ENCODE results near the gene TTC9B.

The TTC9B gene

DNA sequence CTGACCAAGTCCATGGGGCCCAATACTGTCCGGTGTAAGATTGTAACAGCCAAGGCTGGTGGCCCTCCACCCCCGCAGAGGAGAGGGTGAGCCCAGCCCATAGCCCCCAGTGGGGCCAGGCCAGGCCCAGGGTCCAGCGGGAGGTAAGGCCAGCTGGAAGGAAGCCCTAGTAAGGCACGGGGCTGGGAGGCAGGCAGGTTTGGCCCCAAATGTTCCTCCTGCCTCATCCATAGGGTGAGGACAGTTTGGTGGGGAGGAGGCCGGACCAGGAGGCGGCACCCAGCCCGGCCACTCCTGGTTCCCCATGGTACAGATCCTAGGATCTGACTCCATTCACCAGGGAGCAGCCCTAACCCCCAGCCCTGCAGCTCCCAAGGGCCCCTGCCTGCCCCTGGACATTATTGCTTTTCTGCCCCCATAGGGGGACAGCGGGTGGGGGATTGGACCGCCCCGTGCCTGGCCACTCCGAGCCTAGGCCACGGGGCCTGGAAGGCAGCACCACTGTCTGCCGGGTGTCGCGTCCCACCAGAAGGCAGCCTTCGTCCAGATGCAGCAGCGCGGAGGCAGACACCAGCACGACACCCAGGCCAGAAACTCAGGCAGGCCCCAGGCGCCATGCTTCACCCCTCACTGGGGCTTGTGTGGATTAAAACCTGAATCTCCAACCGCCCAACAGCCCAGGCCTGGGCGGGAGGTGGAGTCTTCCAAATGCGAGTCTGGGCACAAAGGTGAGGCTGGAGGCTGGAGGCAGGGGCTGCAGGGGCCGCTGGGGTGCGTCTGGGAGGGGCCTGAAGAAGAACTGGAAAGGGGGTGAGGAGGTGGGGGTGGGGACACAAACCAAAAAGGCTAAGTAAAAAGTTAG, 15.0 kb upstream of the TTC9B start:
- TF ChIP-seq POLR2A (IDR thresholded peaks at IDR 0.05; ENCODE audit: low read length) (no peak), GATA1 (IDR thresholded peaks at IDR 0.05; ENCODE audit: low read depth, low read length) (no peak)
- DNase-seq, result no peak

DNA sequence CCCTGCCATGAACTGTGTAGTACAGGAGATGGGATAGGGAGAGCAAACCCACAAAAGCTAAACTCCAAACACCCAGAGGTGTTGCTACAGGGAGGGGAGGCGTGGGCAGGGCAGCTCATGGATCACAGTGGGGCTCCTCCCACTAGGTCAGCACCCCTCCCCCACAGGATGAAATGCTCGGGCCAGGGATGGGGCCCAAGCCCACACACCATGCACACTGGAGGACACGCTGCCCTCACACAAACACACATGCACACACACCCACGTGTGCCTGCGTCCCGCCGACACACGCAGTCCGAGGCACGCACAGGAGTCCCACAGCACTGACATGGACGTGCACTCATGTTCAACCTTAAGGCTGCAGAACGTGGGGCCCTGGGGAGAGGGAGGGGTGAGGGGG, 14.3 kb upstream of the TTC9B start:
- TF ChIP-seq GATA1 (IDR thresholded peaks at IDR 0.05; ENCODE audit: low read depth, low read length) (no peak), POLR2A (IDR thresholded peaks at IDR 0.05; ENCODE audit: low read length) (no peak)
- no peak for DNase-seq

DNA sequence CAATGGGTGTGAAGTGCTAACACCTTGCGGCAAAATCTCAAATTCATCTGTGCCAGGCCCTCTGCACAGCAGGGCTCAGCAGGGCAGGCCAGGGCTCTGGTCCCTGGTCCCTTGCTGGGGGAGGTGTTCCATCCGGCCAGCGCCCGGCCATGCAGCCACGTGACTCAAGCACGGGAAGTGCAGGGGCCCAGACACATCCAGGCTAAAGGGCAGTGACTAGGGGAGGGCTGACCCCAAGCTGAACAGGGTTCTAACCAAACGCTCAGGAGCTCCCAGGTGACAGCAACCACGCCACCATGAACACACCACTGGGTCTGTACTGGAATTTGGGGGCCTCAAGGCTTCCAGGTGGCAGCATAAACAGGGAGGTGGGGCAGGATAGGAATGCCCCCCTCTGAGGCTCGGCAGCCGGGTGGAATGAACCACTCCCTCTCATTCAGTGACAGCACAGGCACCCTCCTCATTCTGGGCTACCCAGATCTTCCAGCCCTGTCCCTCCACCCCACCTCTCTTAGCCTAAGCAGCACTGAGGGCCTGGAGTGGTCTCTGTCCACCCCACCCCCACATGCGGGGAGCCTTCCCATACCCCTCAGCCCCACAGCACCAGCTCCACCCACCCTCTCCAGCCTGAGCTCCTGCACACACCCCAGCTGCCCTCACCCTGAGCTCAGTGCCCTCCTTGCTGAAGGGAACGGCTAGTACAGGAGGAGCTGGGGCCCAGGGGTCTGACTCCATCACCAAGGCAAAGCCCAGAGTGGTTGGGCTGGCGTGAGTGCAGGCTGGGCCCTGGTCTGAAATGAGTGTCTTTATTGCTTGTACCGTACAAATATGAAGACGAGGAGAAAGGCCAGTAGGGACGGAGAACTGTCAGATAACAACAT, 13.6 kb upstream of the TTC9B start:
- DNase-seq, result no peak

DNA sequence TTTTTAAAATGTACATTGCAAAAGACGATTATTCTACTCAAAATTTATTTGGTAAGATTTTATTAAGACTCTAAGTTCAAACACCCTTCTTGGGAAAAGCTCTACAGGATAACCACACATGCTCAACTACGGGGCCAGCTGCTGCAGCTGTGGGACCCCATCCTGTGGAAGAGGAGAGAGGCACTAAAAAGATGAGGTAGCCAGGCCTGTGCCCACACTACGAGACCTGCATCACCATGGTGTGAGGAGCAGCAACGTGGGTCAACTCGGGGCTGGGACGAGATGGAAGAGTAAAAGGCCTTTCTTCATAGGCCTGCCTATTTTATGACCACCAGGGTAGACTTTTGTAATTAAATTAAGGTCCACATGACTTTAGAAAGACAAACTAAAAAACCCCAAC, 12.9 kb upstream of the TTC9B start:
- TF ChIP-seq POLR2A (IDR thresholded peaks at IDR 0.05; ENCODE audit: low read length) (no peak), GATA1 (IDR thresholded peaks at IDR 0.05; ENCODE audit: low read depth, low read length) (no peak)
- DNase-seq, result no peak

More for the DNA sequence above, 13.6 kb upstream of the TTC9B start:
- TF ChIP-seq GATA1 (IDR thresholded peaks at IDR 0.05; ENCODE audit: low read depth, low read length) (no peak), POLR2A (IDR thresholded peaks at IDR 0.05; ENCODE audit: low read length) (no peak)

DNA sequence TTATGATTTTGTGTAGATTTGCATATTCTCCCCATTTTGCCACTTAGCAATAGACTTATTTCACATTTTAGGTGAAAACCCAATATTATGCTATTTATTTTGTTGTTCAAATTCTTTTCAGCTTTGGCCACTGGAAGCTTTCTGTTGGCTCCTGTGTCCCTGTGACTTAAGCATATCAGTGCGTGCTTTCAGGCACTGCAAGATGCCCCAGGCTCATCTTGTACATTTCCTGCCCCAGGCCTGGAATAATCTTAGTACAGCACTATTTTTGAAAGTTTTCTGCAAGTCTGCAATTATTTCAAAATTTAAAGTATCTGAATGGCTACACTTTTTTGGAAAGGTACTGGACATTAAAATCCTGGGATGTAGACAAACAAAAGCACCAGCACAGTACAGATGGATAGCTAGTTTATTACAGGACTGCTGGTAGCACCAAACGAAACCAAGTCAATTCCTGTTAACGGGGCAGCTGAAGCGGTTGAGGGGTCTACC, 11.8 kb upstream of the TTC9B start:
- no peak for DNase-seq
- TF ChIP-seq GATA1 (IDR thresholded peaks at IDR 0.05; ENCODE audit: low read depth, low read length) (no peak), POLR2A (IDR thresholded peaks at IDR 0.05; ENCODE audit: low read length) (no peak)

DNA sequence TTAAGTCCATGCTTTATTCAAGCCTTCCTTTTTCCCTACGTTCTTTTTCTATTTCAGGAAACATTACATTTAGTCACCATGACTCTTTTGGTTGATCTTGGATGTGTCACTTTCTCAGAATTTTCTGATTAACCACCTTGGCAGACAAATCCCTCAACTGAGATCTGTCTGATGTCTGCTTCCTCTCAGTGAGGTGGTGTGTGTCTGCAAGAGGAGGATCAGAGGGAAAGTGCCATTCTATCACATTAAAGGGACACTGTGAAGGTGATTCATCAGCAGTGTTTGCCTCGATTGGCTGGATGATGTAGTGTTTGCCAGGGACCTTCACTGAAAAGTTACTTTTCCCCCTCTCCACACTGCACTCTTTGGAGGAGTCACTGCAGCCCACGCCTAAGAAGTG, 11.3 kb upstream of the TTC9B start:
- no peak for DNase-seq
- no peak for TF ChIP-seq POLR2A (IDR thresholded peaks at IDR 0.05; ENCODE audit: low read length)
- no peak for TF ChIP-seq GATA1 (IDR thresholded peaks at IDR 0.05; ENCODE audit: low read depth, low read length)

DNA sequence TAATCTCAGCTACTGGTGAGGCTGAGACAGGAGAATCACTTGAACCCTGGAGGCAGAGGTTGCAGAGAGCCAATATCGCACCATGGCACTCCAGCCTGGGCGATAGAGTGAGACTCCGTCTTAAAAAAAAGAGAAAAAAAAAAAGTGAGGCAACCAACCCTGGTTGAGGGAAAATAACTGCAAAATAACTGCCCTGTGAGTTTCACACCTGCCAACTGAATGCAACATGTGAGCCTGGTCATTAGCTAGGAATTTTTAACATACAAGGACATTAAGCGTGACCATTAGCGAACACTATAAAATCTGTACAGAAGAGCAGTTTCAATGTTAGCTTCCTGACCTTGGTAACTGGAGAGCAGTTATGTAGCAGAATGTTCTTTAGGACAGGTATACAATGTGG, 10.7 kb upstream of the TTC9B start:
- TF ChIP-seq GATA1 (IDR thresholded peaks at IDR 0.05; ENCODE audit: low read depth, low read length), result no peak
- TF ChIP-seq POLR2A (IDR thresholded peaks at IDR 0.05; ENCODE audit: low read length), result no peak
- no peak for DNase-seq

DNA sequence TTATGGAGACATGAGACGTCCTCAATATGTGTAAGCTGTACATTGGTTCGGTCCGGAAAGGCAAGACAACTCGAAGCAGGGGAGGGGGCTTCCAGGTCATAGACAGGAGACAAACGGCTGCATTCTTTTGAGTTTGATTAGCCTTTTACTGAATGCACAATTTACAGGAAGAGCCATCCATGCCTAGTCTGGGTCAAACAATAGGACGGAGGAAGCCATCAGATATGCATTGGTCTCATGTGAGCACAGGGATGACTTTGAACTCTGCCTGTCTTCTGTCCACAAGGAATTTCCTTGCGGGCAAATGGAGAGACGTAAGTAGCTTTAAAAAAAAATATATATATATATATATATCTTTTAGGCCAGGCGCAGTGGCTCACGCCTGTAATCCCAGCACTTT, 10.2 kb upstream of the TTC9B start:
- no peak for DNase-seq

DNA sequence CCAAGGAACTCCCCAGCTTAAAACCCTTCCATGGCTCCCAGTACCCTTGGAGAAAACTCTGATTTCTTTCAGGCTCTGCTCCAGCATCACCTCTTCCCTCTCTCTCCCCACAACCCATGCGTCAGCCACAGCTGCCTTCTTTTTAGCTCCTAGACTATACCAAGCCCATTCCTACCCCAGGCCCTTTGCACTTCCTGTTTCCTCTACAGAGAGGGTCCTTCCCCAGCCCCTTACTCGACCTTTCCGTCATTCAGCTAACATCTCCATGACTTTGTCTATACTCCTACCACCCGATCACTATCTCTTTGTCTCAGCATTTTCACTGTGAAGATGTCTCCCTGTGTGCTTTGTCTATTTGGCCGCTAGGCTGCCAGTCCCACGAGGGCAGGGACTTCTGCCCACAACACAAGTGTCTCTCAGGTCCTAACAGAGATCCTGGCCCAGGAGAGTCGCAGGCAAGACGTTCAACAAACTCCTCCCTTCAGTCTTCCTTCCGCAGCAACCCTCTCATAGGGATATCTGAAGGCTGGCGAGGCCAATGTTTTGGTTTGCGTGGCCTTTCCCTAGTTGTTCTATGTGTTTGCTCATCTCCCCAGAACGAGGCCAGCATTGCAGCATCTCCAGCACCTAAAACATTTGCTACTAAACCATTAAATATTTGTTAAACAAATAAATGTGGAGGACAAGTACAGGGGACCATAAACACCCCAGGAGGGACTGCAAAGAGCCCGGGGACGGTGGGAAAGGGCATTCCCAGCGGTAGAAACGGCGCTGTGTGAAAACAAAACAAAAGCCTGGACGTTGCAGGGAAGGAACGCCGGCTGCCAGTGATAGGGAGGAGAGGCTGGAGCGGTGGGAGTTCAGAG, 7.5 kb upstream of the TTC9B start:
- no peak for DNase-seq
- TF ChIP-seq GATA1 (IDR thresholded peaks at IDR 0.05; ENCODE audit: low read depth, low read length), result no peak
- no peak for TF ChIP-seq POLR2A (IDR thresholded peaks at IDR 0.05; ENCODE audit: low read length)

More for the DNA sequence above, 10.2 kb upstream of the TTC9B start:
- TF ChIP-seq POLR2A (IDR thresholded peaks at IDR 0.05; ENCODE audit: low read length) (no peak), GATA1 (IDR thresholded peaks at IDR 0.05; ENCODE audit: low read depth, low read length) (no peak)

DNA sequence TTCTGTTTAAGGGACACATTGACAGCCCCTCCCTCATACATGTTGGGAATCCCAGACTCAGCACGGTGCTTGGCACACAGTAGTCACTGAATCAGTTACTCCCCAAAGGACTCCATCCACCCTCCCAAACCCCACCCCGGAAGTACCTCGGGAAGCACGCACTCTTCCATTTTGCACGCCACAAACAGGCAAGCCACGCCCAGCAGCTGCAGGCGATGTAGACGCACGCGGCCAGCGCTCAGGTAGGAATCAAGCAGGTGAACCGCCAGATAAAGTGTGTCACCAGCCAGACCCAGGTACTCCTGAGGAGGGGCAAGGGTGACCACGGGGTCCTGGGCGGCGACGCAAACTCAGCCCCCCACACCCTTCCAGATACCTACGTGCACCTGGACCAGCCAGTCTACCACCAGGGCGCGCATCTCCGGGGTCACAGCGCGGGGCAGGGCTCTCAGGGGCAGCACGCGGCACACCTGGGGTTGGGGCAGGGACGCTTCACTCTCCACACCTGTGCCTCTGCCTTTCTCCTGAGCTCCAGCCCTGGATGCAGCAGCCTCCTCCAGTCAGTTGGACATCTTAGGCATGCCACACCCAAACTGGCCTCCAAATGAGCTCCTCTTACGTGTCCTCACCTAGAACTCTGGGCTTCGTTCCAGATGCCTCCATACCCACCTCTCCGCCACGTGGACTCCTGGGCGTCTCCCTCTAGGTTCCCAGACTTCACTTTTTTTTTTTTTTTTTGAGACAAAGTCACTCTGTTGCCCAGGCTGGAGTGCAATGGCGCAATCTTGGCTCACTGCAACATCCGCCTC, 6.4 kb upstream of the TTC9B start:
- no peak for DNase-seq
- TF ChIP-seq POLR2A (IDR thresholded peaks at IDR 0.05; ENCODE audit: low read length) (no peak), GATA1 (IDR thresholded peaks at IDR 0.05; ENCODE audit: low read depth, low read length) (no peak)

DNA sequence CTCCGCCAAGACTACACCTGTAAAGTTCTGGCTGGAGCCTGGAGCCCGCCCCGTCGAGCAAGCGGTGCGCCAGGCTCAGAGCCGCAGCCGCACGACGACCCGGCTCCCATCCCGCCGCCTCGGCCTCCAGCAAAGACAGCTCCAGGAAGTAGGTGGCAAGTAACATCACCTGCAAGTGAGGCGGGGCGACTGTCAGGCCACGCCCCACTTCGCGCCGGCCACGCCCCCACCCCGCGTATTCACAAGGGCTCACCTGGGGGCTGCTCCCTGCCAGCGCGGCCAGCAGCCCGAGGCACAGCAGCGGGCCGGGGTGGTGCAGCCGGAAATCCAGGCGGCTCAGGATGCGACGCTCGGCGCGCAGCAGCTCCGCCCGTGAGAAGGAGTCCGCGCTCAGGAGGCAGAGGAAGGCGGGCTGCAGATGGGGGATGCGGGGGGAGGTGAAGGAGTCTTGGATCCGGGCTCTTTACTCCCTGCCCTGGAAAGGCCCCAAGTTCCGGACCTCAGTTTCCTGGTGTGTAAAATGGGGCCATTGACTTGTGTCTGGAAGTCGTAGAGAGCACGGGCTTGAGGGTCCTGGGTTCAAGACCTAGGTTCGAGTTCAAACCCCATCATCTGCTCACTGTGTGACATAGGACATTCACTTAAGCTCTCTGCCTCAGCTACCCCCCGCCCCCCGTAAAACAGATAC, 5.1 kb upstream of the TTC9B start:
- no peak for DNase-seq
- TF ChIP-seq GATA1 (IDR thresholded peaks at IDR 0.05; ENCODE audit: low read depth, low read length) (no peak), POLR2A (IDR thresholded peaks at IDR 0.05; ENCODE audit: low read length) (no peak)

Data from erythroblast (primary cell).